Fibroblast of lung (primary cell): Measurements from ENCODE around the gene UPF1. TPM values are rescaled to one million over a fixed set of nuclear protein-coding genes. Genes with fewer than 3 reads are reported as not detected.

Experiments
- DNase-seq, 2 donors: peaks; one replicate each; pipeline versions ENCODE4 v3.0.0 to v3.0.0-alpha.2; 2010; ENCODE audit warnings: low read depth in 2 of 2
- H2AFZ ChIP-seq: 2 replicates; pipeline ENCODE4 v1.5.1; 2012; ENCODE audit warnings: low read length, control low read depth, inconsistent platforms
- H3K27ac ChIP-seq: 2 replicates; pipeline ENCODE4 v1.5.1; 2011; ENCODE audit warnings: low read length, control low read depth; ENCODE audit not compliant: insufficient read depth
- H3K27me3 ChIP-seq: 2 replicates; pipeline ENCODE4 v1.5.1; 2011; ENCODE audit warnings: mild to moderate bottlenecking, low read length; ENCODE audit not compliant: control insufficient read depth, insufficient read depth
- H3K36me3 ChIP-seq: 2 replicates; pipeline ENCODE4 v1.5.1; 2011; ENCODE audit warnings: low read length; ENCODE audit not compliant: control insufficient read depth, insufficient read depth
- H3K4me1 ChIP-seq: 2 replicates; pipeline ENCODE4 v1.5.1; 2011; ENCODE audit warnings: low read length; ENCODE audit not compliant: control insufficient read depth, insufficient read depth; ENCODE audit errors: extremely low read depth
- H3K4me2 ChIP-seq: 2 replicates; pipeline ENCODE4 v1.5.1; 2011; ENCODE audit warnings: low read length, control low read depth; ENCODE audit not compliant: insufficient read depth; ENCODE audit errors: extremely low read depth
- H3K4me3 ChIP-seq, 4 experiments: fragments of 200-600 bp in 1 of 4; sonication (generic) in 1 of 4; replicated peaks in 1 of 4; 2 replicates each; pipeline ENCODE4 v1.5.1; 2011 to 2016; ENCODE audit warnings: low read length in 4 of 4, low read depth in 3 of 4, mild to moderate bottlenecking in 3 of 4, control low read depth in 2 of 4, inconsistent platforms in 1 of 4, mixed read lengths in 1 of 4; ENCODE audit not compliant: insufficient read depth in 1 of 4; ENCODE audit errors: control extremely low read depth in 1 of 4
- H3K79me2 ChIP-seq: 2 replicates; pipeline ENCODE4 v1.5.1; 2012; ENCODE audit warnings: mild to moderate bottlenecking, low read length, inconsistent platforms; ENCODE audit not compliant: control insufficient read depth, insufficient read depth
- H3K9ac ChIP-seq: 2 replicates; pipeline ENCODE4 v1.5.1; 2011; ENCODE audit warnings: mild to moderate bottlenecking, low read length, control low read depth; ENCODE audit not compliant: insufficient read depth
- H3K9me3 ChIP-seq: 2 replicates; pipeline ENCODE4 v1.5.1; 2012; ENCODE audit warnings: low read depth, low read length; ENCODE audit not compliant: control insufficient read depth, insufficient read depth
- H4K20me1 ChIP-seq: 2 replicates; pipeline ENCODE4 v1.5.1; 2011; ENCODE audit warnings: low read length; ENCODE audit not compliant: control insufficient read depth, insufficient read depth; ENCODE audit errors: extremely low read depth
- CTCF ChIP-seq, 2 donors: IDR thresholded peaks in 1 of 2; conservative IDR thresholded peaks in 1 of 2; 1 replicate in 1 of 2; 2 replicates in 1 of 2; pipeline ENCODE4 v1.5.1; 2011 to 2012; ENCODE audit warnings: low read length in 2 of 2, control low read depth in 1 of 2, inconsistent platforms in 1 of 2, low read depth in 1 of 2, mild to moderate bottlenecking in 1 of 2
- EZH2 ChIP-seq: IDR thresholded peaks from 2 replicates; pipeline ENCODE4 v1.5.1; 2012; ENCODE audit warnings: low read length, control low read depth, mild to moderate bottlenecking; ENCODE audit errors: missing control alignments
- polyA plus RNA-seq, 2 donors: library from polyadenylated mRNA; depleted of rRNA in 1 of 2; stranded (reverse) in 1 of 2; unstranded in 1 of 2; fragments of >200 nt; gene quantifications; 2 replicates each; pipeline ENCODE4 v1.2.1, GENCODE V29; 2011 to 2012; ENCODE audit warnings: missing spikeins in 1 of 2
- total RNA-seq: library from RNA; depleted of rRNA; stranded (reverse); fragments of >200 nt; gene quantifications from 2 replicates; pipeline ENCODE4 v1.2.1, GENCODE V29; 2014

UPF1 gene
- total and polyA plus RNA-seq, 2 donors (not counting 1 experiment from before 2014, with no cell fraction given): 20.5 to 57.1 TPM

- TF ChIP-seq EZH2: no peak
- no peak for TF ChIP-seq CTCF (conservative IDR thresholded peaks at IDR 0.05 in 1 of 2, IDR thresholded peaks at IDR 0.05 in 1 of 2; ENCODE audit: low read depth in 1 of 2, low read length in 2 of 2)
- Histone ChIP-seq H3K36me3 (peaks cover 6% of the 10 kb centered on the region), H3K4me3 (no peak overlapping the region), H3K4me1 (peaks cover 12% of the 10 kb centered on the region), H3K9ac (no peak overlapping the region), H3K9me3 (no peaks in the 10 kb centered on the region), H3K4me2 (no peak overlapping the region), H3K79me2 (peaks cover 95% of the 10 kb centered on the region), H3K27ac (peak overlapping the region; percentile 20), H4K20me1 (peaks cover 13% of the 10 kb centered on the region), H2AFZ (no peak overlapping the region), H3K27me3 (no peaks in the 10 kb centered on the region)
- peak in 1 of 2 donors; percentile 37 for DNase-seq
These were observed 7.9 kb downstream of the UPF1 start for GRCh38 chr19:18839465-18840287.

GRCh38 chr19:18840288-18841267 lies 8.8 kb downstream of the UPF1 start:
- H3K27ac ChIP-seq: no peak overlapping the region

More at GRCh38 chr19:18840288-18841267, 8.8 kb downstream of the UPF1 start:
- H3K79me2 ChIP-seq: peaks cover 95% of the 10 kb centered on the region
- no peak for DNase-seq
- H3K36me3 ChIP-seq: peaks cover 6% of the 10 kb centered on the region
- no peak overlapping the region for H3K4me3 ChIP-seq
- no peak overlapping the region for H3K4me2 ChIP-seq
- H3K27me3 ChIP-seq: no peaks in the 10 kb centered on the region
- H4K20me1 ChIP-seq: peaks cover 13% of the 10 kb centered on the region
- no peaks in the 10 kb centered on the region for H3K9me3 ChIP-seq
- no peak overlapping the region for H2AFZ ChIP-seq
- TF ChIP-seq CTCF (conservative IDR thresholded peaks at IDR 0.05 in 1 of 2, IDR thresholded peaks at IDR 0.05 in 1 of 2; ENCODE audit: low read depth in 1 of 2, low read length in 2 of 2): no peak
- TF ChIP-seq EZH2: no peak
- H3K4me1 ChIP-seq: peaks cover 12% of the 10 kb centered on the region
- no peak overlapping the region for H3K9ac ChIP-seq
